ENCODE data around the gene STK11. TPM values are rescaled to one million over a fixed set of nuclear protein-coding genes. Genes with fewer than 3 reads are reported as not detected.

STK11 gene
- total RNA-seq, 2 experiments from 2014 or later, result 76.5 to 78.4 TPM

- no peaks in the 10 kb centered on the region for H3K9me3 ChIP-seq (ENCODE audit: low read length)
- peak overlapping the region; percentile 100 for H3K4me2 ChIP-seq (ENCODE audit: low read length)
- H3K4me3 ChIP-seq (ENCODE audit: low read depth, low read length, poor library complexity, severe bottlenecking), result peak overlapping the region; percentile 82
- no peak for TF ChIP-seq CTCF (conservative IDR thresholded peaks at IDR 0.05; ENCODE audit: low read length)
- TF ChIP-seq EZH2phosphoT487 (IDR thresholded peaks at IDR 0.05; ENCODE audit: borderline replicate concordance, low read depth, low read length), result no peak
- peaks cover 85% of the 10 kb centered on the region for H3K4me1 ChIP-seq (ENCODE audit: insufficient read depth, low read length, poor library complexity, severe bottlenecking)
- H3K27ac ChIP-seq (ENCODE audit: low read depth, low read length, poor library complexity, severe bottlenecking), result peak overlapping the region; percentile 69
- no peak overlapping the region for H2AFZ ChIP-seq (ENCODE audit: low read length)
- BruUV-seq (replicated peaks), result no TSS peak
- DNase-seq (ENCODE audit: low spot score), result peak; percentile 93
- intact Hi-C loops (cut with micrococcal nuclease; ENCODE audit: unreplicated experiment), result loop anchor here (5.0 to 10.0 kb wide), 2 partner anchors 245 to 378 kb away; partner anchors contain the start of genes CNN2, RNU6-2 and TMEM259
- ChIA-PET POLR2A (interaction anchor here (0.6 to 1.0 kb wide), 5 partner anchors 16 to 989 kb away, joined by 3 to 23 read pairs (median 4); partner anchors contain the start of gene GPX4), CTCF (ENCODE audit: unreplicated experiment) (interaction anchor here (0.6 to 2.1 kb wide), 3 partner anchors 25 to 540 kb away, joined by 3 to 16 read pairs (median 5); no protein-coding TSS in a partner anchor)
- peaks cover 46% of the 10 kb centered on the region for H3K79me2 ChIP-seq (ENCODE audit: insufficient read depth, low read depth, low read length)
- H3K9me2 ChIP-seq (ENCODE audit: insufficient read depth, low read length), result no peaks in the 10 kb centered on the region
- peaks cover 50% of the 10 kb centered on the region for H3K36me3 ChIP-seq (ENCODE audit: insufficient read depth, low read length)
- H4K20me1 ChIP-seq (ENCODE audit: insufficient read depth, low read length), result peaks cover 3% of the 10 kb centered on the region; the same call in 1 of the 2 replicates
These were observed 64.1 kb downstream of the STK11 start for GRCh38 chr19:1269478-1270212.

- Histone ChIP-seq H3K4me3 (ENCODE audit: low read depth, low read length, poor library complexity, severe bottlenecking) (peak overlapping the region; percentile 82), H4K20me1 (ENCODE audit: insufficient read depth, low read length) (peaks cover 3% of the 10 kb centered on the region; the same call in 1 of the 2 replicates), H3K79me2 (ENCODE audit: insufficient read depth, low read depth, low read length) (peaks cover 46% of the 10 kb centered on the region), H2AFZ (ENCODE audit: low read length) (no peak overlapping the region), H3K9me3 (ENCODE audit: low read length) (no peaks in the 10 kb centered on the region), H3K9me2 (ENCODE audit: insufficient read depth, low read length) (no peaks in the 10 kb centered on the region), H3K36me3 (ENCODE audit: insufficient read depth, low read length) (peaks cover 56% of the 10 kb centered on the region), H3K4me1 (ENCODE audit: insufficient read depth, low read length, poor library complexity, severe bottlenecking) (peaks cover 81% of the 10 kb centered on the region), H3K4me2 (ENCODE audit: low read length) (peak overlapping the region; percentile 100), H3K27ac (ENCODE audit: low read depth, low read length, poor library complexity, severe bottlenecking) (peak overlapping the region; percentile 69)
- BruUV-seq (replicated peaks), result TSS peak; percentile 53
- TF ChIP-seq EZH2phosphoT487 (IDR thresholded peaks at IDR 0.05; ENCODE audit: borderline replicate concordance, low read depth, low read length), result no peak
- no peak for TF ChIP-seq CTCF (conservative IDR thresholded peaks at IDR 0.05; ENCODE audit: low read length)
- peak; percentile 47 for DNase-seq (ENCODE audit: low spot score)
- intact Hi-C loops (cut with micrococcal nuclease; ENCODE audit: unreplicated experiment), result no loop called here
- ChIA-PET CTCF (ENCODE audit: unreplicated experiment) (no interaction called here), POLR2A (no interaction called here)
These were observed 64.8 kb downstream of the STK11 start for GRCh38 chr19:1270213-1270853.
